HG03565 (cell line): Measurements from ENCODE around the gene RIMKLB.
"Not testable (repeated sequence)": the region's sequence is repeated elsewhere in the genome, so short reads cannot be mapped to it uniquely, and the experiment has no call there.

ENCODE experiments used
- ATAC-seq: cut with Tn5 transposase; IDR thresholded peaks from one replicate; pipeline ENCODE4 v1.9.1; 2021; ENCODE audit warnings: mild to moderate bottlenecking, moderate library complexity; ENCODE audit not compliant: unreplicated experiment

RIMKLB gene

GRCh38 chr12:8813572-8814357 lies 116.0 kb downstream of the RIMKLB start:
- ATAC-seq, result no peak

DNA sequence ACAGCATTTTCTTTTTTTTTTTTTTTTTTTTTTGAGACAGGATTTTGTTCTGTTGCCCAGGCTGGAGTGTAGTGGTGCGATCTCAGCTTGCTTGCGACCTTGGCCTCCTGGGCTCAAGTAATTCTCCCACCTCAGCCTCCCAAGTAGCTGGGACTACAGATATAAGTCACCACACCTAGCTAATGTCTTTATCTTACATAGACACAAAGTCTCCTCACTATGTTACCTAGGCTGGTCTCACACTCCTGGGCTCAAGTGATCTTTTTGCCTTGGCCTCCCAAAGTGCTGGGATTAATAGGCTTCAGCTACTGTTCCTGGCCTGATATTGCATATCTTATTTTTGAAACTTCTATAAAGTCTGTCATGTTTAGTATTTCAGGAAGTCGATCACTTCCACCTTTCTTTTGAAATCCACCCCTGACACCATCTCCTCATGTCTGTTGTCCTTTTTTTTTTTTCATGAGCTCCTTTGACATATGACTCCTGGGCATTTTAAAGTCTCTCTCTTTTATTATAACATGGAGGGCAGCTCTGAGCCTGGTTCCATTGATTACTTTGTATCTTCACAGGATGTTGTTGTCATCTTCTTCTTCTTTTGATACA lies 118.8 kb downstream of the RIMKLB start:
- no peak for ATAC-seq

DNA sequence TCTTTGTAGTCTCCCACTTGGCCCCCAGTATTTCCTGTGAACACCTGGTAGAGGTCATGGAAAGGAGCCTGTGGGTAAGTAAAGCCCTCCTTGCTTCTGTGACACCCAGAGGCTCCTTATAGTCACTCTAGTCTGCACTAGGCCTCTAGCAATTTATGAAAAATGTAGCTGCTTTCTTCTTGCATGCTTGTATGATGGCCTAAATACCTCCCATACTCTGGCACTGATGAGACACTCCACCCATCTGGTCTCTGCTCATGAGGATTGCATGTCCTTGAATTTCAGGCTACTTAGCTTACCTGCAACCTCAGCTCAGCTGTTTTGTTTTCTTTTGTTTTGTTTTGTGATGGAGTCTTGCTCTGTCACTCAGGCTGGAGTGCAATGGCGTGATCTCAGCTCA lies 120.1 kb downstream of the RIMKLB start:
- ATAC-seq, result no peak

- no peak for ATAC-seq
Measured at GRCh38 chr12:8818526-8818925, 120.7 kb downstream of the RIMKLB start.

GRCh38 chr12:8819666-8819980 lies 121.8 kb downstream of the RIMKLB start:
- no peak for ATAC-seq

DNA sequence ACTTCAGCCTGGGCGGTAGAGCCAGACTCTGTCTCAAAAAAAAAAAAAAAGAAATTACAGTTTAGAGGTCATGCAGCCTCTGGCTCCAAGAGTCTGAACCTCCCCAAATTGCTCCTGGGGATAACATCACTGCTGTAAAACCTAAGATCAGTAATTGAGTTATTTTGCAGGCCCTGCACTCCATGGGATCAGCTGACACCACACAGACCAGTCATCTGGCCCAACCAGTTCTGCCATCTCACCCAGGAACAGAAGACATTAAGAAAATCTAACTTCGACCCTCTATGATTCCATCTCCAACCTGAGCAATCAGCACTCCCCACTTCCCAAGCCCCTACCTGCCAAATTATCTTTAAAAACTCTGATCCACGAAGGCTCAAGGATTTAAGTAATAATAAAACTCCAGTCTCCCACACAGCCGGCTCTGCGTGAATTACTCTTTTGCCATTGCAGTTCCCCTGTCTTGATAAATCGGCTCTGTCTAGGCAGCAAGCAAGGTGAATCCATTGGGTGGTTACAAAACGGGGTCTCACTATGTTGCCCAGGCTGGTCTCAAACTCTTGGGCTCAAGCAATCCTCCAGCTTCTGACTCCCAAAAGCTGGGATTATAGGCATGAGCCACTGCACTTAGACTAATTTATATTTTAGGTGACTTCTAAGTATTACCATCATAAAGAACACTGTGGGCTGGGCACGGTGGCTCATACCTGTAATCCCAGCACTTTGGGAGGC lies 123.1 kb downstream of the RIMKLB start:
- not testable (repeated sequence) for ATAC-seq

DNA sequence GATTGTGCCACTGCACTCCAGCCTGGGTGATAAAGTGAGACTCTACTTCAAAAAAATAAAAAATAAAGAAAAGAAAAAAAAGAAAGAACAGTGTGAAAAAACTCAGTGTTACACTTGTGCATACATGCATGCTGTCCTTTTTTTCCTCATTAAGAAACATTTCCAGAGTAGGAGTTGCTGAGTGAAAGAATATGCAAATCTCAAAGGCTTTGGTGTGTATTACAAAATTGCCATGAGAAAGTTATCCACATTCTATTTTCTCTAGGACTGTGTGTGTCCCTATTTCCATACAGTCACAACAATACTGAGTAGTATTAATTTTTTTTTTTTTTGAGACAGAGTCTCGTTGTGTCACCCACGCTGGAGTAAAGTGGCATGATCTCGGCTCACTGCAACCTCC lies 123.8 kb downstream of the RIMKLB start:
- ATAC-seq, result no peak

GRCh38 chr12:8822298-8822697 lies 124.5 kb downstream of the RIMKLB start, which contains the start of gene A2ML1:
A2ML1 (plus strand) TSS chr12:8822621; CDS start chr12:8822652, 31 bp downstream.
- ATAC-seq, result no peak

- no peak for ATAC-seq
Measured at GRCh38 chr12:8823565-8824300, 125.9 kb downstream of the RIMKLB start.

- no peak for ATAC-seq
Measured at GRCh38 chr12:8827551-8828256, 129.9 kb downstream of the RIMKLB start.

DNA sequence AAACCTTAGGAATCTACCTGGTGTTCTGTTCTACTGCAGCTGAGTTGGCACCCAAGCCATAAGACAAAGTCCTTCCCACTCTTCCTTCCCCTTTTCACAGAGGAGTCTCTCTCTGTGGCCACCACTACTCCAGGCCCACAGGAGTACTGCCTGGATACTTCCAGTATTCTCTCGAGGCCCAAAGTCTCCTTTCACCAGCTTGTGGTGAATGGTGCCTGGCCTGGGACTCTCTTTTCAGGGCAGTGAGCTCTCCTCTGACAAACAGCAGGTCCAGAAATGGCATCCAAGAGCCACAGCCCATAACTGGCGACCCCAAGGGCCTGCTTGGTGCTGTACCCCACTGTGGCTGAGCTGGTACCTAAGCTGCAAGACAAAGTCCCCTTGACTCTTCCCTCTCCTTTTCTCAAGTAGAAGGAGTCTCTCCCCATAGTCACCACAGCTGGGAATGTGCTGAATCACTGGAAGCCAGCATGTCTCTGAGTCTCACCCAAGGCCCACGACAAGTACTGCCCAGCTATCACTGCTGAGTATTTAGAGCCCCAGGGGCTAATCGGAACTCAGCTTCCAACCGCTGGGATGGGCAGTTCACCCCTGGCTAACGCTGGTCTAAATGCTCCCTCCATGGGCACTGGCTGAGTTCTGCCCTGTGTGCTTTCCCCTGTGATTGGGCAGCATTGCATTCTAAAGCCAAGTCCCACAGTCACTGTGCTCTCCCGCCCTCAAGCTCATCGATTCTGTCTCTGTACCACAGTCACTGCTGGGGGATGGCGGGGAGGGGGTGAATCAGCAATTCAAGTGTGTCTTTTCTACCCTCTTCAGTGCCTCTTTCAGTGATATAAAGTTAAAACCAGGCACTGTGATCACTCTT lies 130.7 kb downstream of the RIMKLB start:
- no peak for ATAC-seq

DNA sequence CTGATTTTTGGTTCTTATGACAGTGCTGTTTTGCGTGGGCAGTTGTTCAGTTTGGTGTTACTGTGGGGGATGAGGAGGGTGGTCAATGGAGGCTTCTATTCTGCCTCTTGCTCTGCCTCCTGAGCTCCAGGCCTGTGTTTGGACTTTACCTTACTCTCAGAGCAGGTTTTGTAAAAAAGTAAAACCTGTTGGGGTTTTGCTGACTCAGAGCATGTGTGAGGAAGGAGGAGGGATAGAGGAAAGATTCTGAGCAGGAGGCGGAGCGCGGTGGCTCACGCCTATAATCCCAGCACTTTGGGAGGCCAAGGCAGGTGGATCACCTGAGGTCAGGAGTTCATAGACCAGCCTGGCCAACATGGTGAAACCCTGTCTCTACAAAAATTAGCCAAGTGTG lies 131.3 kb downstream of the RIMKLB start:
- no peak for ATAC-seq

GRCh38 chr12:8829621-8830020 lies 131.8 kb downstream of the RIMKLB start:
- no peak for ATAC-seq

DNA sequence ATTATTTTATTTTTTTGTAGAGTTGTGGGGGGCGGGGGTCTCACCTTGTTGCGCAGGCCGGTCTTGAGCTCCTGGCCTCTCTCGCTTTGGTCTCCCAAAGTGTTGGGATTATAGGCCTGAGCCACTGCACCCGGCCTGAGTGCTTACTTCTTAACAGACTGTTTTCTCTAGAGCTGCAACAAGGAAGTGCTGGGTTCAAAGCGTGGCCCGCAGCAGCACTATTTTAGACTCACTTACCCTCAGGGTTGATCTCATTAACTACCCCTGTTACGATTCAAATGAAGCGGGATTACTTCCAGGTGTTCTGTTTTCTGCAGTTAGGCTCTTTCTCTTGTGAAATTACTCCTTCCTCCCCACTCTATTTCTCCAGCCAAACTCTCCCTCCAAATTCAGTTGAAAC lies 133.3 kb downstream of the RIMKLB start:
- no peak for ATAC-seq

DNA sequence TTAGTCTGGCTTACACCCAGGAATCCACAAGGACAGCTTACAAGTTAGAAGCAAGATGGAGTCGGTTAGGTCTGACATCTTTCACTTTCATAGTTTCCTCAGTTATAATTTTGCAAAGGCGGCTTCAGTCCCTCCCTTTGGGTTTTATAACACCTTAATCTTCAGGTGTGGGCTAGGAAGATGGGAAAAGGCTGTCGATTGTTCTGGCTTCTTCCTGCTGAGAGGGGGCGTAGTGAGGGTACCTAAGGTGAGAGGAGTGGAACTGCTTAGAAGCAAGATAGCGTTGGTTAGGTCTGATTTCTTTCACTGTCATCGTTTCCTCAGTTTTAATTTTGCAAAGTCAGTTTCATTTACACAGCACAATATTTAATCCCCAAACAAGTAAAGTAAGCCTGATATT lies 134.7 kb downstream of the RIMKLB start:
- ATAC-seq, result no peak
